Left ventricle myocardium inferior (tissue), 1 donor: Measurements from ENCODE around the gene EXOC7. TPM values are rescaled to one million over a fixed set of nuclear protein-coding genes. Genes with fewer than 3 reads are reported as not detected.

Source experiments
- DNase-seq: peaks from one replicate; pipeline ENCODE4 v3.0.0-alpha.2; 2020
- H3K27ac ChIP-seq: fragments of 200-600 bp; replicated peaks from 2 replicates; pipeline ENCODE4 v1.8.0; 2021
- H3K27me3 ChIP-seq: fragments of 200-600 bp; 2 replicates; pipeline ENCODE4 v1.8.0; 2021; ENCODE audit warnings: low read depth
- H3K36me3 ChIP-seq: fragments of 200-600 bp; 2 replicates; pipeline ENCODE4 v1.8.0; 2021
- H3K4me1 ChIP-seq: fragments of 200-600 bp; 2 replicates; pipeline ENCODE4 v1.8.0; 2021
- H3K4me3 ChIP-seq: fragments of 200-600 bp; 2 replicates; pipeline ENCODE4 v1.8.0; 2021; ENCODE audit warnings: mild to moderate bottlenecking, moderate library complexity
- H3K9me3 ChIP-seq: fragments of 200-600 bp; replicated peaks from 2 replicates; pipeline ENCODE4 v1.8.0; 2021
- intact Hi-C: fragments of 100-400 bp; cut with micrococcal nuclease; formaldehyde crosslinking; loops from one replicate; pipeline ENCODE4 v1.11.0; 2022
- total RNA-seq: library from RNA; stranded (reverse); fragmentation: NEBNext Ultra II Directional; extraction: Animal tissue kit (Norgen Biotek cat#: 25700); gene quantifications from one replicate; pipeline ENCODE4 v1.2.1, GENCODE V29; 2021
- TF ChIP-seq, protein P1 (sequence below): fragments of 200-600 bp; IDR thresholded peaks from 2 replicates; pipeline ENCODE4 v1.8.0; 2021; ENCODE audit warnings: antibody characterized with exemption, mild to moderate bottlenecking, borderline replicate concordance
- donor health status: DM: no; HTN: yes; CAD: no; lungs with severe emphysema.

The EXOC7 gene
- total RNA-seq, 1 donor from 2014 or later, result 81.1 TPM

DNA sequence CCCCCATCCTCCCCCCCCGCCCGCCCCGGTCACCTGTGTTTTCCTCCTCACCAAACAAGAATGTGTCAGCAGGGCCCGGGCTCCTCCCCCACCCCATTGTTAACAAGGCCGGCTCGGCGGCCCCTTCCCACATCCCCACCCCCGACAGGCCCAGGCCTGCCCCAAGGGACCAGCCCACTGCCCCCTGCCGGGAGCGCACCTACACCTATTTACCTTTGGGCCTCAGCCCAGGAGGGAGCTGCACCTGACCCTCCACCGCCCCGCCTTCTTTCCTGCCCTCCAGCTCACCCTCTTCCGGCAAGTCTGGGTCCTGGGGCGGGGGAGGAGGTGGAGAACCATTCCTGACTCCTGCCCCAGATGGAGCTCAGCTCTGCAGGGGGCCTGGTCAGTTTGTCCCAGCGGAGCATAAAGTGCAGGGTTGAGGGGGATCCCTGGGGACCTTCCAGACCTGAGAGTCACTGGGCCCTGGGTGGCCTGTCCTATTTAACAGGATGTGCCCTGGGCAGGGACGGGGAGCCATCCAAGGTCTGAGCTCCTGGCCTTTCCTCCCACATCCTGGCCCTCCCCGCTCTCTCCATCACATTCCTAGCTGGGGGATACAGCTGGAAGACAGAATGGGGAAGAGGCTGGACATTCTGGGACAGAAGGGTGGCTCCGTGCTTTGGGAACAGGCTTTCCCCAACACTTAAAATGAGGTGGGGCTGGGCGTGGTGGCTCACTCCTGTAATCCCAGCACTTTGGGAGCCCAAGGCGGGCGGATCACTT is 29.2 kb upstream of the EXOC7 start:
- H3K4me3 ChIP-seq, result no peak overlapping the region
- TF ChIP-seq, protein P1, sequence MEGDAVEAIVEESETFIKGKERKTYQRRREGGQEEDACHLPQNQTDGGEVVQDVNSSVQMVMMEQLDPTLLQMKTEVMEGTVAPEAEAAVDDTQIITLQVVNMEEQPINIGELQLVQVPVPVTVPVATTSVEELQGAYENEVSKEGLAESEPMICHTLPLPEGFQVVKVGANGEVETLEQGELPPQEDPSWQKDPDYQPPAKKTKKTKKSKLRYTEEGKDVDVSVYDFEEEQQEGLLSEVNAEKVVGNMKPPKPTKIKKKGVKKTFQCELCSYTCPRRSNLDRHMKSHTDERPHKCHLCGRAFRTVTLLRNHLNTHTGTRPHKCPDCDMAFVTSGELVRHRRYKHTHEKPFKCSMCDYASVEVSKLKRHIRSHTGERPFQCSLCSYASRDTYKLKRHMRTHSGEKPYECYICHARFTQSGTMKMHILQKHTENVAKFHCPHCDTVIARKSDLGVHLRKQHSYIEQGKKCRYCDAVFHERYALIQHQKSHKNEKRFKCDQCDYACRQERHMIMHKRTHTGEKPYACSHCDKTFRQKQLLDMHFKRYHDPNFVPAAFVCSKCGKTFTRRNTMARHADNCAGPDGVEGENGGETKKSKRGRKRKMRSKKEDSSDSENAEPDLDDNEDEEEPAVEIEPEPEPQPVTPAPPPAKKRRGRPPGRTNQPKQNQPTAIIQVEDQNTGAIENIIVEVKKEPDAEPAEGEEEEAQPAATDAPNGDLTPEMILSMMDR, result no peak
- no peak for DNase-seq
- H3K9me3 ChIP-seq, result no peaks in the 10 kb centered on the region
- H3K27ac ChIP-seq, result no peak overlapping the region
- H3K27me3 ChIP-seq, result peaks cover 85% of the 10 kb centered on the region
- H3K36me3 ChIP-seq, result no peaks in the 10 kb centered on the region
- intact Hi-C loops, result no loop called here
- peaks cover 18% of the 10 kb centered on the region for H3K4me1 ChIP-seq

DNA sequence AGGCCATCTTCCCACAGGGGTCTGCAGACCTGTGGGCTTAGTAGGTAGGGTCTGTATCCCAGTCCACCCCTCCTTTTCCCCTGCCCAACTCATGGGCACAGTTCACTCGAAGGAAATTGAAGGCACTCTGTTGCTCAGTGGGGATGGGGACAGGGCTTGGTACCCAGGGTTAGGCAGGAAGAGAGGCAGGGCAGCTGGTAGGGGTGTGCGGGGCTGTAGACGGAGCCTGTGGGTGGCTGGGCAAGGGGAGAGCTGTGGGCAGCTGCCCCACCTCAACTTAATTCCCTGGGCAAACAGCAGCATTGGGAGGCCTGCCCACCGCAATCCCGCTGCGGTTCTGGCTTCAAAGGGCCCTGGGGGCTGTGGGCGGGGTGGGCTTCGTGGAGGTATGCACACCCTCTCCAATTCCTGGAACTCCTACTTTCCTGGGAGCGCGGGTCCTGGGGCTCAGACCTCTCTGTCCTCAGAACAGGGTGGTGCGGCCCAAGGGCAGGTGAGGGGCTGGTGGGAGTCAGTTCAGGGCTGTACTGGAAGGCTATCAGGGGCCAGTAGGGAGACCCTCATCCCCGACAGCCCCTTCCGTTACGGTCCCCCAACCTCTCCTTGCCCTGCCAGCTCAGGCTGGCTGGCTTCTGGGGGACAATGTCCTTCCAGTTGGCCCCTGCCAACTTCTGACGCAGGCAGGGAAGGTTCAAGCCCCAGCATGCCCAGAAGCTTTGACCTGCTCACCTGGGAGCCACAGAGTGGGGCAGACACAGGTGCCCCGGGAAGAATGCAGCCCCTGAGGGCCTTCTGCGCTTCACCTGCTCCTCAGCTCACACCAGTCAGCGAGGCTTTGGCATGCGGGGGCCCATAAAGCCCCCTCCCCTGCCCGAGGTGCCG is 28.3 kb upstream of the EXOC7 start:
- DNase-seq, result no peak
- Histone ChIP-seq H3K27ac (no peak overlapping the region), H3K27me3 (peaks cover 77% of the 10 kb centered on the region)

DNA sequence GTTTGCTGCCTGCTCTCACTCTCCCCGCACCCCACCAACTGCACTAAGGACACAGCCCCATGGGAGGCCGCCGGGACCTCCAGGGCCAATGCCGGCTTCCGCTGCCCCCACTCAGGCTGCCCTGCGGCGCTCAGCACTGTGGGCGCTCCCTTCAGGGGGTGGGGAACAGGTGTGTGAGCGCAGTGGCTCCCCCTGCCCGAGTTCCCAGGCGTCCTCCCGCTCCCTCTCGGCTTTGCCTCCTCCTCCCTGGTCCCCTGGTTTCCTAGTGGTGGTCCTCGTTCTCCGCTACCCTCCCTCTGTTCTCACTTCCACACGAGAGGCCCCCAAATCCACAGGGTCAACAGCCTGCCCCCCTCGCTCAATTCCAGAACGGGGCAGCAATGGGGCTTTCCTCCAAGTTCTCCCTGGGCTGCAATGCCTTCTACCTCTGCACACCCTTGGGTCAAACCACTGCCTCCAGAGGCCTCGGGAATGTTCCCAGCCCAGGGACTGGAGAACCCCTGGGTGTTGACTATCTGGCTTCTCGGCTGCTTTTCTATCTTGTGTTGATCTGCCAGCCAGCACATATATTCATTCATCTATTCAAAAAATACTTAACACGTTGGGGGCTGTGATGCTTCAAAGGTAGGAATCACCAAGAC is 27.6 kb upstream of the EXOC7 start:
- Histone ChIP-seq H3K27ac (no peak overlapping the region), H3K36me3 (no peaks in the 10 kb centered on the region), H3K4me1 (peaks cover 15% of the 10 kb centered on the region), H3K9me3 (no peaks in the 10 kb centered on the region), H3K27me3 (peaks cover 69% of the 10 kb centered on the region), H3K4me3 (no peak overlapping the region)
- intact Hi-C loops, result no loop called here
- TF ChIP-seq, protein P1, result no peak
- DNase-seq, result no peak

More for the DNA sequence above, 28.3 kb upstream of the EXOC7 start:
- no peak overlapping the region for H3K4me3 ChIP-seq
- TF ChIP-seq, protein P1, result no peak
- no peaks in the 10 kb centered on the region for H3K9me3 ChIP-seq
- H3K4me1 ChIP-seq, result peaks cover 15% of the 10 kb centered on the region
- no peaks in the 10 kb centered on the region for H3K36me3 ChIP-seq
- intact Hi-C loops, result no loop called here

DNA sequence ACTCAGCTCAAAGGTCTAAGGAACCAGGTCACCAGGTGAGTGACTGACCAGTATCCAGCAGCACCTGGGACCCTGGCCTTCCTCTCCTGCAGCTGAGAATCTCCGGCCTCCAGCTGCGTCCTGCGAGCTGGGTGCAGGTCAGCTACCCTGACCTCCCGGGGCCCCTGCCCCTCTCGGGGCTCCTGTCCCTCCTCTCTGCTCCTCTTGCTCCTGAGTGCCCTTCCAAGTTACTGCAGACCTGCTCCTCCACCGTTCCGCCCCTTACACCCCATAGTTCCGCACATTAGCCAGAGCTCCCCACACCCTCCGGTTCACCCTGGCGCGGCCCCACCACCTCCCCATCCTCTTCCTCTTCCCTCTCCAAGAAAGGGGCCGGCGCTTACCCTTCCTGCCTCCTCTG is 26.9 kb upstream of the EXOC7 start:
- Histone ChIP-seq H3K4me1 (peaks cover 15% of the 10 kb centered on the region), H3K9me3 (no peaks in the 10 kb centered on the region), H3K27ac (no peak overlapping the region), H3K27me3 (peaks cover 62% of the 10 kb centered on the region), H3K36me3 (no peaks in the 10 kb centered on the region), H3K4me3 (no peak overlapping the region)
- TF ChIP-seq, protein P1, result no peak
- no peak for DNase-seq
- intact Hi-C loops, result no loop called here

DNA sequence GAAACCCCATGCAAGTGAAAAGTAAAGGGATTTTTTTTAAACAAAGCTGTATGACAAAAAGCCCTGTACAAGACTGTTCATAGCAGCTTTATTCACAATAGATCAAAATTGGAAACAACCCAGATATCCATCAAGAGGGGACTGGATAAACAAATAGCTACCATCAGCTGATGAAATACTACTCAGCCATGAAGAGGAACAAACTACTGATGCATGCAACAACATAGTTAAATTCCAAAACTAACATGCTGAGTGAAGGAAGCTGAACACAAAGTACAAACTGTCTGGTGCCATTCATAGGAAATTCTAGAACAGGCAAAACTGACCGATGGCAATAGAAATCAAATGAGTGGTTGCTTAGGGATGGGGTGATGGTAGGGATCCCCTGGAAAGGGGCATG is 22.3 kb upstream of the EXOC7 start:
- no peak for DNase-seq
- peaks cover 7% of the 10 kb centered on the region for H3K4me1 ChIP-seq
- no peaks in the 10 kb centered on the region for H3K9me3 ChIP-seq
- no peaks in the 10 kb centered on the region for H3K36me3 ChIP-seq
- H3K27me3 ChIP-seq, result peaks cover 17% of the 10 kb centered on the region
- H3K27ac ChIP-seq, result no peak overlapping the region
- TF ChIP-seq, protein P1, result no peak
- intact Hi-C loops, result loop anchor here (10.0 kb wide), 1 partner anchor 49 kb away; no protein-coding TSS in a partner anchor
- no peak overlapping the region for H3K4me3 ChIP-seq
